K562 (cell line): ENCODE data around the gene CCM2. TPM values are rescaled to one million over a fixed set of nuclear protein-coding genes. Genes with fewer than 3 reads are reported as not detected.

Experiments used
- BCOR ChIP-seq: fragments of 450-650 bp; IDR thresholded peaks from 2 replicates; pipeline ENCODE4 v1.6.1; 2016
- CBX3 ChIP-seq, 2 experiments: IDR thresholded peaks; 1 replicate in 1 of 2; 2 replicates in 1 of 2; pipeline ENCODE4 v1.6.1; 2012; ENCODE audit warnings: inconsistent platforms in 2 of 2, low read length in 2 of 2, borderline replicate concordance in 1 of 2, control low read depth in 1 of 2
- FOXK2 ChIP-seq, 2 experiments: fragments of 450-650 bp; IDR thresholded peaks in 1 of 2; conservative IDR thresholded peaks in 1 of 2; 2 replicates each; pipeline ENCODE4 v1.6.1; 2016; ENCODE audit warnings: low read depth in 2 of 2, mild to moderate bottlenecking in 1 of 2
- MYC ChIP-seq, 2 experiments: fragments of 250-450 bp in 1 of 2; sonication (Bioruptor Pico) in 1 of 2; IDR thresholded peaks; 2 replicates each; pipeline versions ENCODE4 v1.5.1 to v1.6.1; 2012 to 2021; ENCODE audit warnings: low read depth in 2 of 2, borderline replicate concordance in 1 of 2, improper control_type of control experiment in 1 of 2, low read length in 1 of 2, mild to moderate bottlenecking in 1 of 2, moderate library complexity in 1 of 2
- NEUROD1 ChIP-seq: fragments of 150-350 bp; IDR thresholded peaks from 2 replicates; pipeline ENCODE4 v1.6.1; 2014; ENCODE audit warnings: borderline replicate concordance, low read length, low read depth; ENCODE audit not compliant: partially characterized antibody
- PBX2 ChIP-seq, 2 experiments: IDR thresholded peaks in 1 of 2; conservative IDR thresholded peaks in 1 of 2; 2 replicates each; pipeline ENCODE4 v1.6.1; 2016; ENCODE audit warnings: low read depth in 2 of 2, mild to moderate bottlenecking in 1 of 2, missing compliant biosample characterization in 1 of 2, missing genetic modification characterization in 1 of 2, moderate library complexity in 1 of 2
- SIN3A ChIP-seq, 2 experiments: fragments of 150-350 bp in 1 of 2; IDR thresholded peaks; 2 replicates each; pipeline ENCODE4 v1.6.1; 2011 to 2016; ENCODE audit warnings: borderline replicate concordance in 2 of 2, low read depth in 2 of 2, low read length in 2 of 2, mild to moderate bottlenecking in 2 of 2, moderate library complexity in 2 of 2; ENCODE audit not compliant: control insufficient read depth in 1 of 2
- STAG1 ChIP-seq: sonication (generic); formaldehyde crosslinking; IDR thresholded peaks from 2 replicates; pipeline ENCODE4 v1.5.0; 2020; ENCODE audit warnings: missing genetic modification reagents, borderline replicate concordance
- SUPT5H ChIP-seq: fragments of 450-650 bp; IDR thresholded peaks from 2 replicates; pipeline ENCODE4 v1.6.1; 2016
- TEAD2 ChIP-seq: fragments of 450-650 bp; IDR thresholded peaks from 2 replicates; pipeline ENCODE4 v1.6.1; 2016; ENCODE audit warnings: missing genetic modification characterization, control low read depth, missing compliant biosample characterization
- THAP7 ChIP-seq: fragments of 250-450 bp; sonication (Bioruptor Pico); IDR thresholded peaks from 2 replicates; pipeline ENCODE4 v1.5.0; 2021
- USF2 ChIP-seq: sonication (generic); formaldehyde crosslinking; IDR thresholded peaks from 2 replicates; pipeline ENCODE4 v1.5.0; 2020; ENCODE audit warnings: missing genetic modification reagents
- ZBTB7A ChIP-seq: IDR thresholded peaks from 2 replicates; pipeline ENCODE4 v1.6.1; 2011; ENCODE audit warnings: low read depth, mild to moderate bottlenecking, low read length, moderate library complexity, borderline replicate concordance; ENCODE audit not compliant: control insufficient read depth
- ZNF384 ChIP-seq: IDR thresholded peaks from 2 replicates; pipeline ENCODE4 v1.6.1; 2012; ENCODE audit warnings: low read depth, low read length, improper control_type of control experiment
- ZNF445 ChIP-seq: fragments of 250-450 bp; sonication (Bioruptor Pico); IDR thresholded peaks from 2 replicates; pipeline ENCODE4 v1.4.0; 2020; ENCODE audit warnings: low read depth, mild to moderate bottlenecking, moderate library complexity
- polyA plus RNA-seq, 8 experiments: library from polyadenylated mRNA; depleted of rRNA in 4 of 8; stranded (reverse) in 5 of 8; unstranded in 3 of 8; fragments of >200 nt; fragmentation: Nextera tagmentation in 2 of 8; fragmentation: Illumina TruSeq in 1 of 8; extraction: Ambion mirVana in 2 of 8; extraction: Trizol in 1 of 8; gene quantifications; 2 replicates each; pipeline versions ENCODE4 v1.2.1 to v1.2.3, GENCODE V29; 2011 to 2014; ENCODE audit warnings: inconsistent platforms in 1 of 8, missing spikeins in 1 of 8
- total RNA-seq, 7 experiments: library from RNA; depleted of rRNA in 6 of 7; stranded (reverse); fragments of >200 nt in 6 of 7; fragmentation: Illumina TruSeq in 2 of 7; extraction: Trizol in 2 of 7; gene quantifications; 2 replicates each; pipeline versions ENCODE4 v1.2.1 to v1.2.3, GENCODE V29; 2011 to 2021; ENCODE audit warnings: low replicate concordance in 1 of 7

The CCM2 gene
- total and polyA plus RNA-seq, 9 of the 15 experiments (the other 6 are each of a cell fraction or from before 2014, with no cell fraction given), result 0.41 to 38.6 (median 25.9) TPM

GRCh38 chr7:44982535-44982923 is 17.5 kb upstream of the CCM2 start (continued):
- TF ChIP-seq PBX2 (CRISPR knock-in tag; IDR thresholded peaks at IDR 0.05; ENCODE audit: low read depth) (no peak), PBX2 (tag; conservative IDR thresholded peaks at IDR 0.05; ENCODE audit: low read depth) (no peak), ZNF445 (CRISPR knock-in tag) (no peak), USF2 (CRISPR knock-in tag) (no peak), ZNF384 (no peak), SUPT5H (peak; percentile 67; the same call in 1 of the 2 replicates), FOXK2 (conservative IDR thresholded peaks at IDR 0.05 in 1 of 2, IDR thresholded peaks at IDR 0.05 in 1 of 2; ENCODE audit: low read depth in 2 of 2) (no peak), ZBTB7A (no peak), CBX3 (IDR thresholded peaks at IDR 0.05; ENCODE audit: borderline replicate concordance in 1 of 2, low read length in 2 of 2) (no peak), MYC (IDR thresholded peaks at IDR 0.05; ENCODE audit: low read depth, low read length) (no peak), MYC (CRISPR knock-in tag; IDR thresholded peaks at IDR 0.05; ENCODE audit: borderline replicate concordance, low read depth) (no peak), SIN3A (IDR thresholded peaks at IDR 0.05; ENCODE audit: borderline replicate concordance in 2 of 2, control insufficient read depth in 1 of 2, low read depth in 2 of 2, low read length in 2 of 2) (0 out of 4 replicates have a peak, but pooled peaks of 1 of the 2 experiments have one; percentile 11), THAP7 (CRISPR knock-in tag) (no peak), NEUROD1 (no peak), TEAD2 (tag) (no peak), BCOR (no peak), STAG1 (no peak)
